NK-92 (cell line): ENCODE data around the gene ACTC1.

Experiments used
- DNase-seq: peaks from one replicate; lab custom pipeline; 2025; ENCODE audit not compliant: unreplicated experiment; lab: John Stamatoyannopoulos, UW

Gene ACTC1

DNA sequence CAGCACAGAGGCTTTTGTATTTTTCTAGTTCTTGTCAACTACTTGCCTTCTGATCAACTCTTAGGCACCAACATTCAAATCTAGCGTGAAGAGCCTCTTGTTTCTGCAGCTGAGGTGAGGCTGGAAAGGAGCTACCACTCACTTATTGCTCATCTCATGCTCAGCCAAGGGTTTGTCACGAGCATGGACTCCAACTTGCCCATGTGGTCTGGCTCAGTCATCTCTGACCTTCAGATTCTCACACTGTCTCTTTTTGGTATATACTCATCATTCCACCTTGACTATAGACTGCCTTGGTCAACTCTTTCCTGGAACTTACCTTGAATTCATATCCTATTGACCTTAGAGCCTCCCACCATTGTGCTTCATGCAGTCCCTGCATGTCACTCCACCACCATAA is 35.4 kb downstream of the ACTC1 start:
- no peak for DNase-seq

DNA sequence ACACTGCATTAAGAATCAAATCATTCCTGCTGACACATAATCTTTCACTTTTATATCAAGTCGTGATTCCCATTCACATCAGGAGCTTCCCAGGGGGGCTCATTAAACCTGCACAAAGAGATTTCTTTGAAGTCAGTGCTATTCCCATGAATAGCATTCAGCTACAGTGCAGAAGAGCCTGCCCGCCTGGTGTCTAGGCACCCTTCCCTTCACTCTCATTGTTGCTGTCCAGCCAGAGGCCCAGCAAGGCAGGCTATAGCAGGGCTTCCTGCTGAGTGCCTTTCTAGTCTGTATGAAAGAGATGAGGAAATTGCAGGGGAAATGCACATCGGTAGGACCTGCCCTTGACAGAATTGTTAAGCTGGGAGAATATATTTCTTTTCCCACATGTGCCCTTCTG is 36.0 kb downstream of the ACTC1 start:
- DNase-seq: no peak

- no peak for DNase-seq
These were observed 38.1 kb downstream of the ACTC1 start for GRCh38 chr15:34757262-34757661.

GRCh38 chr15:34755419-34755773 is 40.0 kb downstream of the ACTC1 start:
- no peak for DNase-seq

- DNase-seq: no peak
These were observed 40.5 kb downstream of the ACTC1 start, which contains the start of gene GJD2 for GRCh38 chr15:34754674-34755418. Gene GJD2, minus strand, starts transcription at chr15:34754998. Its CDS starts 510 bp downstream, at chr15:34754488.

DNA sequence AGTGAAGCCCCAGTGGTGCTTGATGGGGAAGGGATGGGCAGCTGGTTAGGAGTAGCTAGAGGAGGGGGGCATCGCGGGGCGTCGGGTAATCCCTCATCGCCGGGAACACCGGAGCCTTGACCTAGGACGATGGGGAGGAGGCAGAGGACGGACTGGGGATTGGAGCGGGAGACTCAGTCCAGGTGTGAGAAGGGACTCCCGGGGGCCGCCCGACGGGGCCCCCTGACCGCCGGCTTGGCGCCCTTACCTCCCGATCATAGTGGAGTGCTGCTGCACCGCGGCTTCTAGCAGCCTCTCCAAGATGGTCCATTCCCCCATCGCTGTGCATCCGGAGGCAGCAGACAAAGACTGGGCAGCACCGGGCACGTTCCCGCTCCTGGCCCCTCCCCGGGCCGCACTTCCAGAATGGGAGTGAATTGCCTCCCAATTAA is 41.2 kb downstream of the ACTC1 start:
- DNase-seq: no peak

DNA sequence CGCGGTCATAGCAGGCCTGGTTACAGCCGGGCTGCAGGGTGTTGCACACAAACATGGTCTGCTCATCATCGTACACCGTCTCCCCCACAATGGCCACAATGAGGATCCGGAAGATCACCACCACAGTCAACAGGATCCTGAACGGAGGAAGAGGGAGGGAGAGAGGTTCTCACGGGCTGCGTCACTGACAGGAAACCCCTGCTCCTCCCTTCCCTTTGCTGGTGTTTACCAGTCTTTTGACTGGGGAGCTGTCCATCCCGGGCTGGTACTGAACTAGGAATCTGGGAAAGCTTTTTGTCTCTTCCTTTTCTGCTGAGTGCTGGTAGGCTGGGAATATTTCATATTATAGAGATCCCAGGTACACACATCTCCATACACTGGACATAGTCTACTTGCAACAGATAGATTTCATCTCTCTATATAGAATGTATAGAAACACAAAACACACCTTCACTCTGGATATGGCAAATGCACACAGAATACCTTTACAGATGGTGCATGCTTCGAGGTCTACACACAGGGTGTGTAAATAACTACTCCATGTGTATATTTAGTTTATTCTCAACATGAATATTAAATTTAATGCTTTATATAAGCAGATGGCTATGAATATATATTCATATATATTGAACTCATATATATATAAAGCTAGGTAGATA is 42.0 kb downstream of the ACTC1 start:
- DNase-seq: no peak

GRCh38 chr15:34749691-34750090 is 45.7 kb downstream of the ACTC1 start:
- no peak for DNase-seq
